ENCODE data around the gene RAB13. TPM values are rescaled to one million over a fixed set of nuclear protein-coding genes. Genes with fewer than 3 reads are reported as not detected.
"Not testable (repeated sequence)": the region's sequence is repeated elsewhere in the genome, so short reads cannot be mapped to it uniquely, and the experiment has no call there.

Gene RAB13
- total RNA-seq = 48.2 and 49.1 TPM in 2 replicates

GRCh38 chr1:153985941-153986761, at the start of gene RAB13:
Gene RAB13, minus strand, starts transcription at chr1:153986339. Its CDS starts 103 bp downstream, at chr1:153986236.
- DNase-seq (peak; percentile 46), ATAC-seq (ENCODE audit: low read depth) (peak; percentile 12)
- intact Hi-C loops (cut with micrococcal nuclease) = loop anchor here (1.0 to 2.0 kb wide), 12 partner anchors 9 to 475 kb away; partner anchors contain the start of genes CREB3L4, CRTC2, DENND4B and JTB
- ChIA-PET POLR2A (interaction anchor here (0.6 to 5.0 kb wide), 31 partner anchors 10 to 492 kb away, joined by 3 to 116 read pairs (median 6); partner anchors contain the start of genes CREB3L4, CRTC2, DENND4B and GATAD2B), CTCF (interaction anchor here (0.8 to 4.6 kb wide), 29 partner anchors 9 to 476 kb away, joined by 3 to 49 read pairs (median 6); partner anchors contain the start of genes CREB3L4, DENND4B, GATAD2B and JTB)
- Mint-ChIP-seq H3K27ac (peak within 1 kb of the TSS; percentile 92), H3K9me3 (no peaks in the 10 kb centered on the region), H3K4me1 (peaks cover 42% of the 10 kb centered on the region), H3K36me3 (ENCODE audit: low read depth) (peaks cover 8% of the 10 kb centered on the region), H3K27me3 (no peaks in the 10 kb centered on the region), H3K4me3 (peak within 1 kb of the TSS; percentile 88)
- TF ChIP-seq, protein P1, sequence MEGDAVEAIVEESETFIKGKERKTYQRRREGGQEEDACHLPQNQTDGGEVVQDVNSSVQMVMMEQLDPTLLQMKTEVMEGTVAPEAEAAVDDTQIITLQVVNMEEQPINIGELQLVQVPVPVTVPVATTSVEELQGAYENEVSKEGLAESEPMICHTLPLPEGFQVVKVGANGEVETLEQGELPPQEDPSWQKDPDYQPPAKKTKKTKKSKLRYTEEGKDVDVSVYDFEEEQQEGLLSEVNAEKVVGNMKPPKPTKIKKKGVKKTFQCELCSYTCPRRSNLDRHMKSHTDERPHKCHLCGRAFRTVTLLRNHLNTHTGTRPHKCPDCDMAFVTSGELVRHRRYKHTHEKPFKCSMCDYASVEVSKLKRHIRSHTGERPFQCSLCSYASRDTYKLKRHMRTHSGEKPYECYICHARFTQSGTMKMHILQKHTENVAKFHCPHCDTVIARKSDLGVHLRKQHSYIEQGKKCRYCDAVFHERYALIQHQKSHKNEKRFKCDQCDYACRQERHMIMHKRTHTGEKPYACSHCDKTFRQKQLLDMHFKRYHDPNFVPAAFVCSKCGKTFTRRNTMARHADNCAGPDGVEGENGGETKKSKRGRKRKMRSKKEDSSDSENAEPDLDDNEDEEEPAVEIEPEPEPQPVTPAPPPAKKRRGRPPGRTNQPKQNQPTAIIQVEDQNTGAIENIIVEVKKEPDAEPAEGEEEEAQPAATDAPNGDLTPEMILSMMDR (IDR thresholded peaks at IDR 0.05) = no peak

GRCh38 chr1:154033697-154034096, 47.6 kb upstream of the RAB13 start:
- H3K4me3 Mint-ChIP-seq; H3K27me3 Mint-ChIP-seq; CTCF ChIA-PET; H3K4me1 Mint-ChIP-seq; intact Hi-C loops (cut with micrococcal nuclease); DNase-seq; ATAC-seq (ENCODE audit: low read depth); H3K36me3 Mint-ChIP-seq (ENCODE audit: low read depth); H3K9me3 Mint-ChIP-seq; POLR2A ChIA-PET; H3K27ac Mint-ChIP-seq: not testable (repeated sequence)

- H3K36me3 Mint-ChIP-seq (ENCODE audit: low read depth) = no peaks in the 10 kb centered on the region
- H3K27ac Mint-ChIP-seq = no peak overlapping the region
- intact Hi-C loops (cut with micrococcal nuclease) = no loop called here
- ATAC-seq (ENCODE audit: low read depth) (no peak), DNase-seq (no peak)
- H3K27me3 Mint-ChIP-seq = no peaks in the 10 kb centered on the region
- H3K9me3 Mint-ChIP-seq = no peaks in the 10 kb centered on the region
- TF ChIP-seq, protein P1 (IDR thresholded peaks at IDR 0.05) = no peak
- CTCF ChIA-PET = no interaction called here
- POLR2A ChIA-PET = interaction anchor here (1.0 kb wide), 1 partner anchor 29 kb away, joined by 3 read pairs; the partner anchor contains the start of gene RPS27
- no peaks in the 10 kb centered on the region for H3K4me1 Mint-ChIP-seq
- no peak overlapping the region for H3K4me3 Mint-ChIP-seq
Observed at GRCh38 chr1:154019940-154020339, 33.8 kb upstream of the RAB13 start.

GRCh38 chr1:154019269-154019668, 33.1 kb upstream of the RAB13 start:
- H3K27ac Mint-ChIP-seq = no peak overlapping the region
- TF ChIP-seq, protein P1 (IDR thresholded peaks at IDR 0.05) = no peak
- ChIA-PET POLR2A (interaction anchor here (1.0 kb wide), 1 partner anchor 29 kb away, joined by 3 read pairs; the partner anchor contains the start of gene RPS27), CTCF (no interaction called here)
- intact Hi-C loops (cut with micrococcal nuclease) = no loop called here
- H3K27me3 Mint-ChIP-seq = no peaks in the 10 kb centered on the region
- no peaks in the 10 kb centered on the region for H3K4me1 Mint-ChIP-seq
- DNase-seq = no peak
- H3K4me3 Mint-ChIP-seq = no peak overlapping the region
- no peaks in the 10 kb centered on the region for H3K36me3 Mint-ChIP-seq (ENCODE audit: low read depth)
- no peaks in the 10 kb centered on the region for H3K9me3 Mint-ChIP-seq
- ATAC-seq (ENCODE audit: low read depth) = no peak

- ChIA-PET CTCF (no interaction called here), POLR2A (no interaction called here)
- no peaks in the 10 kb centered on the region for H3K9me3 Mint-ChIP-seq
- H3K4me1 Mint-ChIP-seq = no peaks in the 10 kb centered on the region
- intact Hi-C loops (cut with micrococcal nuclease) = no loop called here
- peaks cover 4% of the 10 kb centered on the region for H3K36me3 Mint-ChIP-seq (ENCODE audit: low read depth)
- DNase-seq (no peak), ATAC-seq (ENCODE audit: low read depth) (no peak)
- TF ChIP-seq, protein P1 (IDR thresholded peaks at IDR 0.05) = no peak
- H3K27me3 Mint-ChIP-seq = no peaks in the 10 kb centered on the region
- H3K27ac Mint-ChIP-seq = no peak overlapping the region
- H3K4me3 Mint-ChIP-seq = no peak overlapping the region
Observed at GRCh38 chr1:154014154-154014907, 28.2 kb upstream of the RAB13 start.

- H3K4me1 Mint-ChIP-seq; H3K27ac Mint-ChIP-seq; H3K36me3 Mint-ChIP-seq (ENCODE audit: low read depth); CTCF ChIA-PET; intact Hi-C loops (cut with micrococcal nuclease); H3K9me3 Mint-ChIP-seq; H3K27me3 Mint-ChIP-seq; H3K4me3 Mint-ChIP-seq; POLR2A ChIA-PET; ATAC-seq (ENCODE audit: low read depth); DNase-seq: not testable (repeated sequence)
Observed at GRCh38 chr1:154012543-154012942, 26.4 kb upstream of the RAB13 start.

Data from activated B cell treated with CpG ODN at 0.5 μM for 24 hours (primary cell).